Measurements from ENCODE around the gene SWAP70.

SWAP70 gene

DNA sequence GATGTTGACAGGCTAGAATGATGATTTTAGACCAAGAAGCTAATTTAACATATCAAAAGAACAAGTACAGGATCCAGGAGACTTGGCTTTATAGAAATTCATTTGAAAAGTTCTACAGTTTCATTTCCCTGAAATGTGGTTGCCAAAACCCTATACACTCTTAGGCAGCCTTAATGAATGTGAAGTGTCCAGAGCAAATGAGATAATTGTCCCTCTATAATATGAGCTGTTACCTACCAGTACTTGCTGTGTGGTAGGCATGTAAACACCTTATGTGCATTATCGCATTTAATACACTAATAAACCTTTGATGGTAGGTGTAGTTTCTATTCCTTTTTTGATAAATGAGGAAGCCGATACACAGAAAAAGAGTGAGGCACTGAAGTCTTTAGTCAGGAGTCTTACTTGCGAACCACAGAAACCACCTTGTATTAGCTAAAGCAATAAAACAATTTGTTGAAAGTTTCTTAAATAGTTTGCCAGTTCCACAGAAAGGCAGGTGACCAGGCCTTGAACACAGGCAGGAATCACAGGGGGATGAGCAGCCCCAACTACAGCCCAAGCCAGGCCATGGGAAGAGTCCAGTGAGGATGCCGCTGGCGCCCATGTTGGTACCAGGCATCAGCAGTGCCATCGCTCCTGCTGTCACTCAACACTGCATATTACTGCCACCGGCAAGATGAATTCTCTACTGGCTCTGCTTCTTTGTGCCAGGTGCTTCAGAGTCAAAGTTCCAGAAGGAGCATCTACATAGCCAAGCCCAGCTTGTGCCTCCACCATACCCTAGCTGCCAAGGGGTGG, 81.7 kb downstream of the SWAP70 start:
- Histone ChIP-seq H3K4me3 (ENCODE audit: low read length) (no peak overlapping the region), H3K9me3 (ENCODE audit: insufficient read depth, low read depth, low read length) (no peaks in the 10 kb centered on the region), H3K27ac (ENCODE audit: low read length) (no peak overlapping the region), H3K36me3 (ENCODE audit: insufficient read depth, low read depth, low read length) (peaks cover 44% of the 10 kb centered on the region), H3K27me3 (ENCODE audit: insufficient read depth, low read length) (no peaks in the 10 kb centered on the region), H3K4me1 (ENCODE audit: insufficient read depth, low read length) (no peaks in the 10 kb centered on the region), H3K9ac (ENCODE audit: low read depth, low read length) (no peak overlapping the region)

DNA sequence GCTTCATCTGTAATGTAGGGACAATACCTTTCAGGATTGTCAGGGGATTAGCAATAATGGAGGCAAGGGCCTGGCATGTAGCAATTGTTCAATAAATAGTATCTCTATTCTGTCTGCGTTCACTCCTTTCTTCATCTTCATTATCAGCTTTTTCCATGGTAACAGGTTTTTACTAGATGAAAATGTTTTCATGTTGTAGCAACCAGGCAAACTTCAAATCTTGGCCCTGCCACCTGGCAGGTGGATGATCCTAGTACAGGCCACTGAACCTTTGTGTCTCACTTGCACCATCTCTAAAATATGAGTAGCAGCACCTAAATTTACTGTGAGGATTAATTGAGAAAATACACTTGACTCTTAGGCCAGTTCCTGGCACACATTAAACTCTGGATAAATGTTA, 83.4 kb downstream of the SWAP70 start:
- H3K27me3 ChIP-seq (ENCODE audit: insufficient read depth, low read length) = no peaks in the 10 kb centered on the region
- H3K27ac ChIP-seq (ENCODE audit: low read length) = no peak overlapping the region
- H3K9ac ChIP-seq (ENCODE audit: low read depth, low read length) = no peak overlapping the region
- H3K4me3 ChIP-seq (ENCODE audit: low read length) = no peak overlapping the region
- peaks cover 44% of the 10 kb centered on the region for H3K36me3 ChIP-seq (ENCODE audit: insufficient read depth, low read depth, low read length)
- H3K9me3 ChIP-seq (ENCODE audit: insufficient read depth, low read depth, low read length) = no peaks in the 10 kb centered on the region
- H3K4me1 ChIP-seq (ENCODE audit: insufficient read depth, low read length) = no peaks in the 10 kb centered on the region

DNA sequence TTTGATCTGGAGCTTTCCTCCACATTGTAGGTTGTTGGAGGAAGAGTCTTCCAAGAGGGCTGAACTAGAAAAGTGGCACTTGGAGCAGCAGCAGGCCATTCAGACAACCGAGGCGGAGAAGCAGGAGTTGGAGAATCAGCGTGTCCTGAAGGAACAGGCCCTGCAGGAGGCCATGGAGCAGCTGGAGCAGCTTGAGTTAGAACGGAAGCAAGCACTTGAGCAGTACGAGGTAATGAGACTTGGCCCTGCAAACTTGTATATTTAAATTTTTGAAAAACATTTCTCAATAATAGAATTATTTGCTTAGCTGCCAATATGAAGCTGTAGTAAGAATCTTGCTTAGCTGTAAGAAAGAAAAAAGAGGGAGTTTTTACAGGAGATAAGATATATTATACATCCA, 84.0 kb downstream of the SWAP70 start:
- H3K9me3 ChIP-seq (ENCODE audit: insufficient read depth, low read depth, low read length) = no peaks in the 10 kb centered on the region
- no peaks in the 10 kb centered on the region for H3K4me1 ChIP-seq (ENCODE audit: insufficient read depth, low read length)
- no peaks in the 10 kb centered on the region for H3K27me3 ChIP-seq (ENCODE audit: insufficient read depth, low read length)
- H3K9ac ChIP-seq (ENCODE audit: low read depth, low read length) = no peak overlapping the region
- H3K27ac ChIP-seq (ENCODE audit: low read length) = no peak overlapping the region
- peaks cover 42% of the 10 kb centered on the region for H3K36me3 ChIP-seq (ENCODE audit: insufficient read depth, low read depth, low read length)
- no peak overlapping the region for H3K4me3 ChIP-seq (ENCODE audit: low read length)

DNA sequence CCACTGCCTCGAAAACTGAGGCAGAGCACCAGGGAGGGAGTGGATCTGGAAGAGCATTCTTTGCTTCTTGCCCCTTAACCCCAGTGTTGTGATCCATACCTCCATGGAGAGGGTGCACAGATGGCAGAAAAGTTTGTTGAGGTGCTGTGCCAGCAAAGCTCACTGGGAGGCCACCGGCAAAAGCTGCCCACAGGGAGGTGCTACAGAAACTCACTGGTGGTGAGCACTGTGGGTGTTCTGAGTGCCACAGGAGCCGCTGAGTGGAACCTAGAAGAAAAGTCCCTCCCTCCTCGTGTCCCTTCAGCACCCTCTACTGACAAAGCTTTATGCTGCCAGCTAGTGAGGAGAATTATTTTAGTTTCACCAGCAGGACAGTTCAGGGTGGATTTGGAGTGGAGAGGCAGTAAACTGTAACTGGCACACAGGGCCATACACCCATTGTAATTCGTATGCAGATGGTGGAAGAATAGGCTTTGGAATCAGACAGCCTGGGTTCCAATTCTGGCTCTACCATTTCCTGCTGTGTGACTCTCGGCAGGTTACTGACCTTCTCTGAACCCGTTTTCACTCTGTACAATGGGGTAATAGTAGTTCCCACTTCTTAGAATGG, 84.6 kb downstream of the SWAP70 start:
- H3K27me3 ChIP-seq (ENCODE audit: insufficient read depth, low read length) = no peaks in the 10 kb centered on the region
- no peak overlapping the region for H3K9ac ChIP-seq (ENCODE audit: low read depth, low read length)
- H3K36me3 ChIP-seq (ENCODE audit: insufficient read depth, low read depth, low read length) = peaks cover 42% of the 10 kb centered on the region
- H3K9me3 ChIP-seq (ENCODE audit: insufficient read depth, low read depth, low read length) = no peaks in the 10 kb centered on the region
- H3K4me1 ChIP-seq (ENCODE audit: insufficient read depth, low read length) = no peaks in the 10 kb centered on the region
- H3K27ac ChIP-seq (ENCODE audit: low read length) = no peak overlapping the region
- H3K4me3 ChIP-seq (ENCODE audit: low read length) = no peak overlapping the region

DNA sequence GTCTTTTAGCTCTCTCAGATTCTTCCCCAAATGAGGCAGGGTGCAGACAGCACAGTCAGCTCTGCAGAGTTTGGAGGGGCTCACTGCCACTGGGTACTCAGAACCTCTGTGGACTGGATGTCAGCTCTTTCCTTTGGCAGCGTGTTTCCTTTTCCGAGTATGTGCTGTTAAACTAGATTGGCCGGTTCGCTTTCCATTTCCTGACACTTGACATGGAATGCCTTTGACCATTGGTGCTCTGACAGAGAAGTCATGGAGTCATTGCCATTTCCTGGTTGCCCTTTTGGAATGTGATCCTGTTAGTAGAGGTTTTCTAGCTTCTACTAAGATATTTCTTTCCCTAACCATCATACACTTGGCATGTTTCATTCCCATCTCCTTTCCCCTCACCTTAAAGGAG, 86.7 kb downstream of the SWAP70 start:
- no peaks in the 10 kb centered on the region for H3K4me1 ChIP-seq (ENCODE audit: insufficient read depth, low read length)
- H3K27ac ChIP-seq (ENCODE audit: low read length) = no peak overlapping the region
- H3K4me3 ChIP-seq (ENCODE audit: low read length) = no peak overlapping the region
- H3K9ac ChIP-seq (ENCODE audit: low read depth, low read length) = no peak overlapping the region
- H3K9me3 ChIP-seq (ENCODE audit: insufficient read depth, low read depth, low read length) = no peaks in the 10 kb centered on the region
- H3K27me3 ChIP-seq (ENCODE audit: insufficient read depth, low read length) = no peaks in the 10 kb centered on the region
- H3K36me3 ChIP-seq (ENCODE audit: insufficient read depth, low read depth, low read length) = peaks cover 42% of the 10 kb centered on the region

DNA sequence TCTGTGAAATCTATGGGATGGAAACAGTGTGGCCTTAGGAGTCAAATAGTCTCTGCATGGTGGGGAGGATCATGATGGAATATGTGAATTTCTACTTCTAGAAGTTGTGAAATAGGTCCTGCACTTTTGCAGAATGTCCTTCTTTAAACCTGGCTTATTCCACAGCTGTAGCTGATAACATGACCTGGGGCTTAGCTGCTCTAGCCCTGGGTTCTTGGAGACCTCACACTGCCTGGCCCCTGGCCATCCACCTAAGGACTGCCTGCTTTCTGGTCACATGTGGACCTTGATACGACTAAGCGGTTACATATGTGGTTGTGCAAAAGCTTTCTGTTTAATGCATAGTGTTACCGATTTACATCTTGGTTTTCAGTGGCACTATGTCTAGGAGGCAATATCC, 88.2 kb downstream of the SWAP70 start:
- Histone ChIP-seq H3K4me3 (ENCODE audit: low read length) (no peak overlapping the region), H3K36me3 (ENCODE audit: insufficient read depth, low read depth, low read length) (peaks cover 42% of the 10 kb centered on the region)

DNA sequence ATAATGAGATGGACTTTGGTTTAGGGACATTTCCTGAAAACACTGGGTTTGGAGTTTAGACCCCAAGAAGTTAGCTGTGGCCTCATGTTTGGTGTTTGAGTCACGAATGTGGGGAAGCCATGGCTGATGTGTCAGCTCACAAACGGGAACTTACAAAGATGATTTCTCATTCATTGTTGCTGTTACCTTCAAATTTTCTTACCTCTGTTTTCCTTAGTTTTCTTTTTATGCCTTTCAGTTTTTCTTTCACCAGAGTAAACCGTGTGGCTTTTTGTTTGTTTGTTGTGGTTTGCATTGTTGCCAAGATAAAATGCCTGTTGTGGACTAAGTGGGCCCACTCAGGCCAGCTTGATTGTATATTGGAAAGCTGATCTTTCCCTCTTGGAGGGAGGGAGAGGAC, 89.1 kb downstream of the SWAP70 start:
- no peaks in the 10 kb centered on the region for H3K9me3 ChIP-seq (ENCODE audit: insufficient read depth, low read depth, low read length)
- H3K4me3 ChIP-seq (ENCODE audit: low read length) = no peak overlapping the region
- no peak overlapping the region for H3K9ac ChIP-seq (ENCODE audit: low read depth, low read length)
- no peak overlapping the region for H3K27ac ChIP-seq (ENCODE audit: low read length)
- peaks cover 8% of the 10 kb centered on the region; the same call in 1 of the 2 replicates for H3K4me1 ChIP-seq (ENCODE audit: insufficient read depth, low read length)
- H3K27me3 ChIP-seq (ENCODE audit: insufficient read depth, low read length) = no peaks in the 10 kb centered on the region
- peaks cover 37% of the 10 kb centered on the region for H3K36me3 ChIP-seq (ENCODE audit: insufficient read depth, low read depth, low read length)

More for the DNA sequence above, 88.2 kb downstream of the SWAP70 start:
- Histone ChIP-seq H3K4me1 (ENCODE audit: insufficient read depth, low read length) (0 out of 2 replicates have a peak, but pooled peaks cover 3% of the 10 kb centered on the region), H3K27ac (ENCODE audit: low read length) (no peak overlapping the region), H3K9me3 (ENCODE audit: insufficient read depth, low read depth, low read length) (no peaks in the 10 kb centered on the region), H3K27me3 (ENCODE audit: insufficient read depth, low read length) (no peaks in the 10 kb centered on the region), H3K9ac (ENCODE audit: low read depth, low read length) (no peak overlapping the region)

DNA sequence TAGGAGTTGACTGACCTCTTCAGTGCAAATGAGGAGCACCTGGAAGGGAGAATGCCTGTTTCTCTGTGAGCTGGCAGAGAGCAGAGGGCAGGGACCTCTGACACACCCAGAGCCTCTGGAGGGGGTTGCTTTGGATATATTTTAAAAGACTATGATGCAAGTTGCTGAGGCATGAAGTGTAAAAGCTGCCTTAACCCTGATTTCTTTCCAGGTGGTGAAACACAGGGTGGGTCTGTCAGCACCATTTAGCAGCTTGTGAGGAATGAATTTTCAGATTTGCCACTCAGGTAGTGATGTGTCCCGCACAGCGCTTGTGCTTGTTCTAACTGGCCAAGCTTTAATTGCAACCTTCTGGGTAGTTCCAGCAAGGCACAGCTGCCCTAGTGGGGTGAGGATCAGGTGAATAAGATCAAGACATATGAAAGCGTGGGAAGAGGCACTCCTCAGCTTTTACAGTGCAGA, 90.2 kb downstream of the SWAP70 start:
- peaks cover 28% of the 10 kb centered on the region for H3K36me3 ChIP-seq (ENCODE audit: insufficient read depth, low read depth, low read length)
- no peaks in the 10 kb centered on the region for H3K27me3 ChIP-seq (ENCODE audit: insufficient read depth, low read length)
- H3K4me3 ChIP-seq (ENCODE audit: low read length) = no peak overlapping the region
- H3K27ac ChIP-seq (ENCODE audit: low read length) = no peak overlapping the region
- peaks cover 8% of the 10 kb centered on the region; the same call in 1 of the 2 replicates for H3K4me1 ChIP-seq (ENCODE audit: insufficient read depth, low read length)
- H3K9me3 ChIP-seq (ENCODE audit: insufficient read depth, low read depth, low read length) = no peaks in the 10 kb centered on the region
- H3K9ac ChIP-seq (ENCODE audit: low read depth, low read length) = no peak overlapping the region

DNA sequence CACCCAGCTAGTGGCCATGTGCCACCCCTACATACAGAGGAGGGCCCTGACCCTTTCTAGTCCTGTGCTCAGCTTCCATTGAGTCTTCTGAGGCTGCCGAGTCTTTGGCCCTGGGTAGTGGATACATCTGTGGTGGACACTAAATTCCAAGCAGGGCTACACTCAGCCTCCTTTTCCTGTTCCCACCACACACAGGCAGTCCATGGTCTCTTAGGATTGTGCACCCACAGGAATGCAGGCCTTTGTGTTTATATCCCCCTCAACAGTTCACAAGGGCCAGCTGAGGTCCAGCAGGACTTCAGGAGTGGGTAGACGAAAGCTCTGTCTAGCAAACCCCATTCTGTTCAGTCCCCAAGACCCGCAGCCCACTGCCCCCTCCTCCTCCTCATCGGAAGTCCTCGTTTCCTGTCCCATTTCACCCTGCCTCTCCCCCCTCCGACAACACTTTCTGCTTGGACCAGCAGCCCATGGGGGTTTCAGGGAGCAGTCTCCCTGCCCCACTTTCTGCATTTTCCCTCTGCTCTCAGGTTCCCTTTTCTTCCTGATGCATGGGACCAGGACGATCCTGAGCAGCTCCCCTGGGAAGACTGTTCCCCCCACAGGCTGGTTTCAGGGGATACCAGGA, 91.8 kb downstream of the SWAP70 start:
- H3K27me3 ChIP-seq (ENCODE audit: insufficient read depth, low read length) = no peaks in the 10 kb centered on the region
- peaks cover 13% of the 10 kb centered on the region for H3K4me1 ChIP-seq (ENCODE audit: insufficient read depth, low read length)
- H3K4me3 ChIP-seq (ENCODE audit: low read length) = no peak overlapping the region
- no peak overlapping the region for H3K9ac ChIP-seq (ENCODE audit: low read depth, low read length)
- no peak overlapping the region for H3K27ac ChIP-seq (ENCODE audit: low read length)
- H3K9me3 ChIP-seq (ENCODE audit: insufficient read depth, low read depth, low read length) = no peaks in the 10 kb centered on the region
- H3K36me3 ChIP-seq (ENCODE audit: insufficient read depth, low read depth, low read length) = peaks cover 18% of the 10 kb centered on the region

DNA sequence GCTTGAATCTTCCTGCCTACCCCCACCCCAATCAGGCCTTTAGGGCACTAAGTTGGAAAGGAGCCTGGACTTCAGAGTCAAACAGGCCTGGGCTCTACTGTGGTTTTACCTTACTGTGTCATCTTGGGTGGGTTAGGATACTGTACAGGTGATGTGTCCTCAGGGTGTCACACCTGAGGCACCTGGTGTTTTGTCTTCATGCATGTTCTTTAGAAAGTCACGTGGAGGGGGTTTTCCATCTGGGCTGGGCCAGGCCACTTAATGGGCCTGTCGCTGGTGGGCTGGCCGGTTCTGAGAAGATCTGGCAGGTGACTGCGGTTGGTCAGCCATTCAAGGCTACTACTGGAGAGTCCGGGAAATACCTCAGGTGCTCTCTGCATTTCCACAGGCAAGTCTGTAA, 92.6 kb downstream of the SWAP70 start:
- Histone ChIP-seq H3K27me3 (ENCODE audit: insufficient read depth, low read length) (no peaks in the 10 kb centered on the region), H3K4me1 (ENCODE audit: insufficient read depth, low read length) (peaks cover 13% of the 10 kb centered on the region), H3K4me3 (ENCODE audit: low read length) (no peak overlapping the region), H3K9ac (ENCODE audit: low read depth, low read length) (no peak overlapping the region), H3K9me3 (ENCODE audit: insufficient read depth, low read depth, low read length) (no peaks in the 10 kb centered on the region), H3K36me3 (ENCODE audit: insufficient read depth, low read depth, low read length) (peaks cover 10% of the 10 kb centered on the region; the same call in 1 of the 2 replicates), H3K27ac (ENCODE audit: low read length) (no peak overlapping the region)

DNA sequence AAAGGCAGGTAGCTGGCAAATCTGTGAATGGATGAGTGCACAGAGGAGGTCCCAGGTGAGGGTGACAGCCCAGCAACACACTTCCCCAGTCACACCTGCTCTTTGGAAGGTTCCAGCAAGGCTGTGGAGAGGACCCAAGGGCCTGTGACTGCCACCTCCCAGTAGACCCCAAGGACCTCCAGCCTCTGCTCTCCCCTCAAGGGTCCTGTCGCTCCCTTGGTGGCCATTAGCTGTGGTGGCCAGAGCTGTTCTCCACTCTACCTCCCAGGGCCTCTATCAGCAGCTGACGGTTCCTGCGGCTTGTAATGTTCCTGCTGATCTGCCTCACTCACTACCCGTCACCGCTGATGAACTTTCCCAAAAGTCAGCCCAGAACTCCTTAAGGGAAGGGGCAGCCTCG, 93.0 kb downstream of the SWAP70 start:
- no peak overlapping the region for H3K27ac ChIP-seq (ENCODE audit: low read length)
- no peaks in the 10 kb centered on the region for H3K27me3 ChIP-seq (ENCODE audit: insufficient read depth, low read length)
- no peak overlapping the region for H3K9ac ChIP-seq (ENCODE audit: low read depth, low read length)
- H3K9me3 ChIP-seq (ENCODE audit: insufficient read depth, low read depth, low read length) = no peaks in the 10 kb centered on the region
- H3K36me3 ChIP-seq (ENCODE audit: insufficient read depth, low read depth, low read length) = peaks cover 6% of the 10 kb centered on the region; the same call in 1 of the 2 replicates
- peaks cover 13% of the 10 kb centered on the region for H3K4me1 ChIP-seq (ENCODE audit: insufficient read depth, low read length)
- H3K4me3 ChIP-seq (ENCODE audit: low read length) = no peak overlapping the region
